ENCODE results near the gene COL5A2. TPM values are rescaled to one million over a fixed set of nuclear protein-coding genes. Genes with fewer than 3 reads are reported as not detected.

COL5A2 gene
- total and polyA plus RNA-seq, 4 donors = 3.2 to 83.5 (median 9.1) TPM

GRCh38 chr2:189082376-189082975 lies 97.1 kb downstream of the COL5A2 start:
- 88% methylated on average over 3 of the region's 3 CpGs for WGBS
- DNase-seq (ENCODE audit: low spot score) = no peak

DNA sequence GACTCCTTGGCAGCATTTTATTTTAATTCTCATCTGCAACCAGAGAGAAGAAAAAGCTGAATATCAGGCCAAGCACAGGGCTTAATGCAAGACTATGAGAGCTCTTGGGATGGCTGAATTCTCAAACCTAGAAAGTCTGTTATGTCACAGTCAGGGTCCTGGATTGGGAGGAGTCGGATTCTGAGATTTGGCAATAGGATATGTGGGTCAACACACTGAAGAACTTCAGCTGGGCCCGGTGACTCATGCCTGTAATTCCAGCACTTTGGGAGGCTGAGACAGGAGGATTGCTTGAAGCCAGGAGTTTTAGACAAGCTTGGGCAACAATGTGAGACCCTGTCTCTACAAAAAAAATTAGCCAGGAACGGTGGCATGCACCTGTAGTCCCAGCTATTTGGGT lies 103.0 kb downstream of the COL5A2 start:
- TF ChIP-seq, protein P1, sequence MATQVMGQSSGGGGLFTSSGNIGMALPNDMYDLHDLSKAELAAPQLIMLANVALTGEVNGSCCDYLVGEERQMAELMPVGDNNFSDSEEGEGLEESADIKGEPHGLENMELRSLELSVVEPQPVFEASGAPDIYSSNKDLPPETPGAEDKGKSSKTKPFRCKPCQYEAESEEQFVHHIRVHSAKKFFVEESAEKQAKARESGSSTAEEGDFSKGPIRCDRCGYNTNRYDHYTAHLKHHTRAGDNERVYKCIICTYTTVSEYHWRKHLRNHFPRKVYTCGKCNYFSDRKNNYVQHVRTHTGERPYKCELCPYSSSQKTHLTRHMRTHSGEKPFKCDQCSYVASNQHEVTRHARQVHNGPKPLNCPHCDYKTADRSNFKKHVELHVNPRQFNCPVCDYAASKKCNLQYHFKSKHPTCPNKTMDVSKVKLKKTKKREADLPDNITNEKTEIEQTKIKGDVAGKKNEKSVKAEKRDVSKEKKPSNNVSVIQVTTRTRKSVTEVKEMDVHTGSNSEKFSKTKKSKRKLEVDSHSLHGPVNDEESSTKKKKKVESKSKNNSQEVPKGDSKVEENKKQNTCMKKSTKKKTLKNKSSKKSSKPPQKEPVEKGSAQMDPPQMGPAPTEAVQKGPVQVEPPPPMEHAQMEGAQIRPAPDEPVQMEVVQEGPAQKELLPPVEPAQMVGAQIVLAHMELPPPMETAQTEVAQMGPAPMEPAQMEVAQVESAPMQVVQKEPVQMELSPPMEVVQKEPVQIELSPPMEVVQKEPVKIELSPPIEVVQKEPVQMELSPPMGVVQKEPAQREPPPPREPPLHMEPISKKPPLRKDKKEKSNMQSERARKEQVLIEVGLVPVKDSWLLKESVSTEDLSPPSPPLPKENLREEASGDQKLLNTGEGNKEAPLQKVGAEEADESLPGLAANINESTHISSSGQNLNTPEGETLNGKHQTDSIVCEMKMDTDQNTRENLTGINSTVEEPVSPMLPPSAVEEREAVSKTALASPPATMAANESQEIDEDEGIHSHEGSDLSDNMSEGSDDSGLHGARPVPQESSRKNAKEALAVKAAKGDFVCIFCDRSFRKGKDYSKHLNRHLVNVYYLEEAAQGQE (IDR thresholded peaks at IDR 0.05) = no peak
- TF ChIP-seq TAF1 (conservative IDR thresholded peaks at IDR 0.05) = no peak
- no peak for TF ChIP-seq JUND (IDR thresholded peaks at IDR 0.05)
- TF ChIP-seq HNF4G (IDR thresholded peaks at IDR 0.05) = no peak
- TF ChIP-seq FOXA2 (IDR thresholded peaks at IDR 0.05) = no peak
- TF ChIP-seq EGR1 (IDR thresholded peaks at IDR 0.05; ENCODE audit: low read depth in 2 of 2) = no peak
- TF ChIP-seq ATF3 (IDR thresholded peaks at IDR 0.05) = no peak
- TF ChIP-seq MAX (IDR thresholded peaks at IDR 0.05) = no peak
- TF ChIP-seq FOXA1 (IDR thresholded peaks at IDR 0.05) = no peak
- no peak for TF ChIP-seq RXRA (IDR thresholded peaks at IDR 0.05)
- TF ChIP-seq NR2F2 (IDR thresholded peaks at IDR 0.05) = no peak
- no peak for TF ChIP-seq HNF4A (conservative IDR thresholded peaks at IDR 0.05)
- Histone ChIP-seq H3K36me3 (ENCODE audit: control insufficient read depth in 4 of 4, insufficient read depth in 3 of 4, low read depth in 1 of 4, low read length in 3 of 4) (peaks cover 0 to 2% (median 0%) of the 10 kb centered on the region in 4 donors), H3K4me3 (ENCODE audit: low read depth in 1 of 3, low read length in 3 of 3) (no peak overlapping the region), H3K9me3 (ENCODE audit: control insufficient read depth in 4 of 4, low read length in 3 of 4) (no peaks in the 10 kb centered on the region), H3K27me3 (ENCODE audit: control insufficient read depth in 4 of 4, insufficient read depth in 4 of 4, low read length in 3 of 4) (no peaks in the 10 kb centered on the region), H3K4me1 (ENCODE audit: control insufficient read depth in 4 of 4, insufficient read depth in 4 of 4, low read length in 3 of 4) (no peaks in the 10 kb centered on the region), H3K9ac (ENCODE audit: low read depth in 1 of 2, low read length in 2 of 2) (no peak overlapping the region), H3K27ac (ENCODE audit: low read depth in 1 of 2, low read length in 2 of 2) (no peak overlapping the region)
- DNase-seq (ENCODE audit: low spot score) = no peak
- 72% methylated on average over 3 of the region's 3 CpGs for WGBS

More at GRCh38 chr2:189082376-189082975, 97.1 kb downstream of the COL5A2 start:
- Histone ChIP-seq H3K27ac (ENCODE audit: low read depth in 1 of 2, low read length in 2 of 2) (no peak overlapping the region), H3K27me3 (ENCODE audit: control insufficient read depth in 4 of 4, insufficient read depth in 4 of 4, low read length in 3 of 4) (no peaks in the 10 kb centered on the region), H3K36me3 (ENCODE audit: control insufficient read depth in 4 of 4, insufficient read depth in 3 of 4, low read depth in 1 of 4, low read length in 3 of 4) (no peaks in the 10 kb centered on the region), H3K4me3 (ENCODE audit: low read depth in 1 of 3, low read length in 3 of 3) (no peak overlapping the region), H3K9me3 (ENCODE audit: control insufficient read depth in 4 of 4, low read length in 3 of 4) (no peaks in the 10 kb centered on the region), H3K4me1 (ENCODE audit: control insufficient read depth in 4 of 4, insufficient read depth in 4 of 4, low read length in 3 of 4) (no peaks in the 10 kb centered on the region), H3K9ac (ENCODE audit: low read depth in 1 of 2, low read length in 2 of 2) (no peak overlapping the region)
- no peak for TF ChIP-seq EGR1 (IDR thresholded peaks at IDR 0.05; ENCODE audit: low read depth in 2 of 2)
- peak in 1 of 2 donors; percentile 6 for TF ChIP-seq RXRA (IDR thresholded peaks at IDR 0.05)

- Histone ChIP-seq H3K4me1 (ENCODE audit: control insufficient read depth in 4 of 4, insufficient read depth in 4 of 4, low read length in 3 of 4) (no peaks in the 10 kb centered on the region), H3K9me3 (ENCODE audit: control insufficient read depth in 4 of 4, low read length in 3 of 4) (no peaks in the 10 kb centered on the region), H3K36me3 (ENCODE audit: control insufficient read depth in 4 of 4, insufficient read depth in 3 of 4, low read depth in 1 of 4, low read length in 3 of 4) (peaks cover 0 to 2% (median 0%) of the 10 kb centered on the region in 4 donors), H3K27ac (ENCODE audit: low read depth in 1 of 2, low read length in 2 of 2) (no peak overlapping the region), H3K4me3 (ENCODE audit: low read depth in 1 of 3, low read length in 3 of 3) (no peak overlapping the region), H3K9ac (ENCODE audit: low read depth in 1 of 2, low read length in 2 of 2) (no peak overlapping the region), H3K27me3 (ENCODE audit: control insufficient read depth in 4 of 4, insufficient read depth in 4 of 4, low read length in 3 of 4) (no peaks in the 10 kb centered on the region)
- WGBS = 88% methylated on average over 3 of the region's 3 CpGs
- TF ChIP-seq CTCF (IDR thresholded peaks at IDR 0.05; ENCODE audit: low read depth, low read length, missing input control) (no peak), FOXA2 (IDR thresholded peaks at IDR 0.05) (no peak), NR2F2 (IDR thresholded peaks at IDR 0.05) (no peak), YY1 (IDR thresholded peaks at IDR 0.05) (no peak), TAF1 (conservative IDR thresholded peaks at IDR 0.05) (no peak), MAX (IDR thresholded peaks at IDR 0.05) (no peak), HNF4G (IDR thresholded peaks at IDR 0.05) (no peak), JUND (IDR thresholded peaks at IDR 0.05) (no peak), SP1 (IDR thresholded peaks at IDR 0.05) (no peak), ATF3 (IDR thresholded peaks at IDR 0.05) (no peak), RXRA (IDR thresholded peaks at IDR 0.05) (no peak), GABPA (IDR thresholded peaks at IDR 0.05 in 1 of 2, conservative IDR thresholded peaks at IDR 0.05 in 1 of 2) (no peak), EGR1 (IDR thresholded peaks at IDR 0.05; ENCODE audit: low read depth in 2 of 2) (no peak), FOXA1 (IDR thresholded peaks at IDR 0.05) (no peak), RAD21 (IDR thresholded peaks at IDR 0.05) (no peak)
- DNase-seq (ENCODE audit: low spot score) = no peak
These were observed 103.4 kb downstream of the COL5A2 start for GRCh38 chr2:189076120-189076519.
